ENCODE results near the gene POLR2C.

The POLR2C gene

DNA sequence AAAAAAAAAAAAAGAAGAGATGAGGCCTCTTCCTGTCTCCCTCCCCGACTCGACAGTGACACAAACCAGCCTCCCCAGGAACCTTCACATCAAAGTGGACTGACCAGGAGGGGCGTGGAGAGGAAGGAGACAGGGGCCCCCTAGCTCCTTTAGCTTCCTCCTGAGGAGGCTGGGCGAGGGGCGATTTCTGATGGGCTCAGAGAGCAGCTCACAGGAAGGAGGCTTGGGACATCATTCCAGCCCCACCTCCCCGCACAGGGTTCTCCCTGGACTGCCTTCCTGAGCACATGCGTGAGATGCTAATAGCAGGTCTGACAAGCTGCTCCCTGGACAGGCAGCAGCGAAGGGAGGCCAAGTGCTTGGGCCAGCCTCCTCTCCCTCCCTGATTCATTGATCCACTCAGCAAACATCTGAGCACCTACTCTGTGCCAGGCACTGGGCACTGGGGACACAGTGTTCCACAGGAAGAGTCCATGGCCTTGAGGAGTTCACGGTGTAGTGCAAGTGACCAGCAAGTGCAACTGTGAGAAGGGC, 38.2 kb downstream of the POLR2C start:
- DNase-seq (ENCODE audit: low read depth, low spot score): no peak
- H3K4me3 ChIP-seq (ENCODE audit: low read depth, low read length): no peak overlapping the region
- CTCF ChIA-PET: interaction anchor here (0.9 to 1.9 kb wide), 5 partner anchors 11 to 84 kb away, joined by 3 to 6 read pairs (median 3); partner anchors contain the start of gene POLR2C
- TF ChIP-seq, protein P1, sequence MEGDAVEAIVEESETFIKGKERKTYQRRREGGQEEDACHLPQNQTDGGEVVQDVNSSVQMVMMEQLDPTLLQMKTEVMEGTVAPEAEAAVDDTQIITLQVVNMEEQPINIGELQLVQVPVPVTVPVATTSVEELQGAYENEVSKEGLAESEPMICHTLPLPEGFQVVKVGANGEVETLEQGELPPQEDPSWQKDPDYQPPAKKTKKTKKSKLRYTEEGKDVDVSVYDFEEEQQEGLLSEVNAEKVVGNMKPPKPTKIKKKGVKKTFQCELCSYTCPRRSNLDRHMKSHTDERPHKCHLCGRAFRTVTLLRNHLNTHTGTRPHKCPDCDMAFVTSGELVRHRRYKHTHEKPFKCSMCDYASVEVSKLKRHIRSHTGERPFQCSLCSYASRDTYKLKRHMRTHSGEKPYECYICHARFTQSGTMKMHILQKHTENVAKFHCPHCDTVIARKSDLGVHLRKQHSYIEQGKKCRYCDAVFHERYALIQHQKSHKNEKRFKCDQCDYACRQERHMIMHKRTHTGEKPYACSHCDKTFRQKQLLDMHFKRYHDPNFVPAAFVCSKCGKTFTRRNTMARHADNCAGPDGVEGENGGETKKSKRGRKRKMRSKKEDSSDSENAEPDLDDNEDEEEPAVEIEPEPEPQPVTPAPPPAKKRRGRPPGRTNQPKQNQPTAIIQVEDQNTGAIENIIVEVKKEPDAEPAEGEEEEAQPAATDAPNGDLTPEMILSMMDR (IDR thresholded peaks at IDR 0.05; ENCODE audit: insufficient read depth, low read length, missing control alignments): no peak
- POLR2A ChIA-PET: no interaction called here

DNA sequence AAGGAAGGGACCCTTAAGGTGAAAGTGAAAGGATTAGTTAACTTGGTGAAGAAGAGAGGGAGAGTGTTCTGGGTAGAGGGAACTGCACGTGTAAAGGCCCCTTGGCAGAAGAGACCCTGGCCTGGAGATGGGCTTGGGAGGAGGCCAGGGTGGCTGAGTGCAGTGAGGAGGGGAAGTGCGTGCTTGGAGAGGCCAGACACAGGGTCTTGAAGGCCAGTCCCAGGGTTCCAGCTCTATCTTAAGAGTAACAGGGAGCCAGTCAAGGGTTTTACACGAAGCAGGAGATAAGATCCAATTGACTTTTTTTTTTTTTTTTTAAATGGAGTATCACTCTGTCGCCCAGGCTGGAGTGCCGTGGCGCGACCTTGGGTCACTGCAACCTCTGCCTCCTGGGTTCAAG, 39.0 kb downstream of the POLR2C start:
- TF ChIP-seq, protein P1 (IDR thresholded peaks at IDR 0.05; ENCODE audit: insufficient read depth, low read length, missing control alignments): no peak
- no peak for DNase-seq (ENCODE audit: low read depth, low spot score)
- ChIA-PET POLR2A (no interaction called here), CTCF (interaction anchor here (1.7 to 1.9 kb wide), 2 partner anchors 18 to 39 kb away, joined by 6 to 8 read pairs; partner anchors contain the start of gene POLR2C)
- H3K4me3 ChIP-seq (ENCODE audit: low read depth, low read length): no peak overlapping the region

DNA sequence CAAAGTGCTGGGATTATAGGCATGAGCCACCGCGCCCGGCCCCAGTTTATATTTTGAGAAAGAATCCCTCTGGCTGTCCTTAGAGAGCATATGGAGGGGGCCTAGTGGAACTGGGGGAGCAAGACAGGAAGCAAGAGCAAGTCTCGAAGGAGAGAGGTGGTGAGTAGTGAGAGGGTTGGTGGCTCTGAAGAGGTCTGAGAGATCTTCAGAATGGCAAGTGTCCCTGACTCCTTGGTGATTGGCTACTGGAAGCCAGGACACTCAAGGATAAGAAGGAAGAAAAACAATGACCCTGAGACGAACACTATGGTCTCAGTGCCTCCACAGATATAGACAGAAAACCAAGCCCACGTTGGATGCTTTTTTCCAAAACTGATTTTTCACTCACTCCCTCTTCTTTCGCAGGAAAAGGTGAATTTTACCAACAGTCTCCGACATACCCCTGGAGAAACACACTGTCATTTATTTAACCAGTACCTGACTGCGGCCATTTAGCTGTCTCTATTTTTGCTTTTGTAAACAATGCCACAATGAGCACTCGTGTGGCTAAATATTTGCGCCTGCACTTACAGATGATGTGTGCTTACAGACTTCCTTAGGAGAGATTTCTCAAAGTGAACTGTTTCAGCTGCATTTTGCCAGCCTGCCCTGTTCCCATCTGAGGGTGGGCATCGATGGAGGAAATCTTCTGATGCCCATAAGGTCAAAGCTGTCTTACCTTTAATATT, 39.7 kb downstream of the POLR2C start:
- no peak for DNase-seq (ENCODE audit: low read depth, low spot score)
- ChIA-PET POLR2A (no interaction called here), CTCF (interaction anchor here (1.7 kb wide), 1 partner anchor 18 kb away, joined by 8 read pairs; no protein-coding TSS in a partner anchor)
- TF ChIP-seq, protein P1 (IDR thresholded peaks at IDR 0.05; ENCODE audit: insufficient read depth, low read length, missing control alignments): no peak
- no peak overlapping the region for H3K4me3 ChIP-seq (ENCODE audit: low read depth, low read length)

DNA sequence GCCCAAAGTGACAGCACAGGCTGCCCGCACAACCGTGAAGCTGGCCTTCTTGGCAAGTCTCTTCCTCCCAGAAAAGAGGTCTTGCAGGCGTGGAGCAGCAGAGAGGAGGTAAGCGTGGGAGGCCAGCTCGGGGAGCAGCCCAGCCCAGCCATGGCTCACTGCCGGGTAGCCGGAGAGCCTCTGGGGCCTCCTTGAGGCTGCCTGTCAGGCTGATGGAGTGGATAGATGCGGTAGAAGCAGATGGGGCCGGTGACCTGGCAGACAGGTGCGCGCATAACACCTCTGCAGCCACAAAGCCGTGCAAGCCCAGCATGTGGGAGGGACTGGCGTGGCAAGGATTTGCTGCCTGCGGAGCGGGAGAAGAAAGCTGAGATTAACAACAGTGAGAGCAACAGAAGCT, 40.9 kb downstream of the POLR2C start:
- ChIA-PET CTCF (interaction anchor here (0.6 to 1.9 kb wide), 4 partner anchors 17 to 84 kb away, joined by 3 to 5 read pairs (median 4); partner anchors contain the start of gene POLR2C), POLR2A (no interaction called here)
- TF ChIP-seq, protein P1 (IDR thresholded peaks at IDR 0.05; ENCODE audit: insufficient read depth, low read length, missing control alignments): no peak
- no peak for DNase-seq (ENCODE audit: low read depth, low spot score)
- H3K4me3 ChIP-seq (ENCODE audit: low read depth, low read length): no peak overlapping the region

DNA sequence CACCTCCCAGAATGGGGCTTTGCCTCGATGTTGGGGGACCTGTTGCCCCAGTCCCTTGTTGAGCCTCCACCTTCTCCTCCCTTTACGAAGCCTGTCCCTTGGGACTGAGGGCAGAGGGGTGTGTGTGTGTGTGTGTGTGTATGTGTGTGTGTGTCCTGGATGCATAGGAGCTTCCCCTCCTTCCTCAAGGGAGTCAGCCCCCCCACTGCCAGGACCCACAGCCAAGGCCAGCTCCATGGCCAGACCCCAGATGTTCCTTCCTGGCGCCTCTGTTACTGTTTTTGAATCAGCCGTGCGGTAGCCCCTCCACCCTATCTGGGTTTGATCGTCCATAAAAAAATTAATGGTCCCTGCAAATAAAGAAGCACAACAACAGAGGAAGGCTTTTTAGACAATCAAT, 41.5 kb downstream of the POLR2C start:
- POLR2A ChIA-PET: no interaction called here
- no peak overlapping the region for H3K4me3 ChIP-seq (ENCODE audit: low read depth, low read length)
- CTCF ChIA-PET: interaction anchor here (1.0 to 1.9 kb wide), 4 partner anchors 10 to 42 kb away, joined by 3 to 5 read pairs (median 4); partner anchors contain the start of gene POLR2C
- TF ChIP-seq, protein P1 (IDR thresholded peaks at IDR 0.05; ENCODE audit: insufficient read depth, low read length, missing control alignments): no peak
- DNase-seq (ENCODE audit: low read depth, low spot score): no peak

DNA sequence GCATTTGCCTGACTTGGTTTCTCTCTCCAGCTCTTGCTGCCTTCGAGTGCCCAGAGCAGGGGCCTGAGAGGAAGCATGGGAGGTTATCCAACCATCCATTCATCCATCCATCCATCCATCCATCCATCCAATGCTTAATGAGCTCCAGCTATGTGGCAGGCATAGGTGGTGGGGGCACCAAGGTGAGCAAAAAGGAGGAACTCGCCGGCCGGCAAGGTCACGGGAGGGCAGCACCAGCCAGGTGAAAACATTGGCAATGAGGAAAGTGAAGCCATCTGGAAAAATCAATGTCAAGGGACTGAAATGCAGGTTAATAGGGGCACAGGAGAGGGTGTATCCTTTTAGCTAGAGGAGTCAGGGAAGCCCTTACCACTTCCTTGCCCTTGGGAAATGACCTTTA, 42.0 kb downstream of the POLR2C start:
- POLR2A ChIA-PET: no interaction called here
- CTCF ChIA-PET: interaction anchor here (1.0 to 1.9 kb wide), 5 partner anchors 9 to 43 kb away, joined by 3 to 5 read pairs (median 4); partner anchors contain the start of gene POLR2C
- no peak overlapping the region for H3K4me3 ChIP-seq (ENCODE audit: low read depth, low read length)
- TF ChIP-seq, protein P1 (IDR thresholded peaks at IDR 0.05; ENCODE audit: insufficient read depth, low read length, missing control alignments): no peak
- no peak for DNase-seq (ENCODE audit: low read depth, low spot score)

All from AG04449 (cell line).